ENCODE data around the gene SLC25A21. TPM values are rescaled to one million over a fixed set of nuclear protein-coding genes. Genes with fewer than 3 reads are reported as not detected.

Gene SLC25A21
- total and polyA plus RNA-seq, 2 of the 13 experiments (the other 11 are each of a cell fraction or from before 2014, with no cell fraction given) = 1.9 to 2.9 TPM

GRCh38 chr14:37056473-37056872, 115.9 kb downstream of the SLC25A21 start:
- peak; percentile 35; the same call in 2 of the 3 replicates for ATAC-seq
- Histone ChIP-seq H4K20me1 (ENCODE audit: insufficient read depth, low read length) (no peaks in the 10 kb centered on the region), H3K27me3 (ENCODE audit: control insufficient read depth in 1 of 2, insufficient read depth in 2 of 2, low read length in 2 of 2) (no peaks in the 10 kb centered on the region), H3K36me3 (replicated peaks in 1 of 2; ENCODE audit: control insufficient read depth in 1 of 2, insufficient read depth in 2 of 2, low read length in 2 of 2) (no peaks in the 10 kb centered on the region), H3K9me3 (ENCODE audit: low read length) (no peaks in the 10 kb centered on the region), H3K4me1 (ENCODE audit: insufficient read depth, low read length) (no peaks in the 10 kb centered on the region), H3K4me2 (ENCODE audit: low read depth, low read length) (no peak overlapping the region), H2AFZ (ENCODE audit: low read length) (no peak overlapping the region), H3K79me2 (ENCODE audit: insufficient read depth, low read length) (no peaks in the 10 kb centered on the region), H3K9ac (ENCODE audit: insufficient read depth, low read depth, low read length) (no peak overlapping the region), H3K4me3 (replicated peaks in 1 of 3; ENCODE audit: insufficient read depth in 1 of 3, low read depth in 2 of 3, low read length in 3 of 3) (no peak overlapping the region), H3K27ac (ENCODE audit: extremely low read length, insufficient read depth, low read length) (no peak overlapping the region)
- WGBS (ENCODE audit: low lambda C conversion rate) = 24% methylated on average over 3 of the region's 3 CpGs
- FAIRE-seq = no peak
- BruUV-seq (replicated peaks) = no TSS peak
- ChIA-PET POLR2A (no interaction called here), CTCF (ENCODE audit: low intra/inter-chr PET ratio, low total read pairs) (no interaction called here)
- intact Hi-C loops (cut with micrococcal nuclease; ENCODE audit: unreplicated experiment) (no loop called here), in situ Hi-C loops (cut with HindIII; ENCODE audit: extremely low pct_ligation_motif_present, low pct_unique_long_range_greater_than_20kb) (no loop called here)
- DNase-seq (ENCODE audit: low spot score) = no peak
- no peak for TF ChIP-seq MTERF4 (CRISPR knock-in tag; IDR thresholded peaks at IDR 0.05)
- TF ChIP-seq FUBP1 (CRISPR knock-in tag; IDR thresholded peaks at IDR 0.05; ENCODE audit: borderline replicate concordance) = no peak
- no peak for TF ChIP-seq ZNF549 (CRISPR knock-in tag; IDR thresholded peaks at IDR 0.05)
- no peak for TF ChIP-seq KLF11 (CRISPR knock-in tag; IDR thresholded peaks at IDR 0.05)
- TF ChIP-seq BRF2 (CRISPR knock-in tag; IDR thresholded peaks at IDR 0.05) = no peak
- no peak for TF ChIP-seq TAF1 (CRISPR knock-in tag; IDR thresholded peaks at IDR 0.05)
- no peak for TF ChIP-seq RELA (CRISPR knock-in tag; IDR thresholded peaks at IDR 0.05)
- TF ChIP-seq ZNF235 (CRISPR knock-in tag; IDR thresholded peaks at IDR 0.05; ENCODE audit: borderline replicate concordance) = no peak
- no peak for TF ChIP-seq ZNF18 (CRISPR knock-in tag; IDR thresholded peaks at IDR 0.05; ENCODE audit: insufficient replicate concordance)
- no peak for TF ChIP-seq ZMAT3 (CRISPR knock-in tag; conservative IDR thresholded peaks at IDR 0.05)
- no peak for TF ChIP-seq POLR2A (IDR thresholded peaks at IDR 0.05; ENCODE audit: insufficient read depth in 1 of 2, low read depth in 2 of 2, low read length in 2 of 2)
